NCI-H1048 (cell line): ENCODE results near the gene CD34.

ENCODE experiments used
- DNase-seq: peaks from one replicate; lab custom pipeline; 2025; lab: John Stamatoyannopoulos, UW

CD34 gene

GRCh38 chr1:207873055-207873890 lies 37.7 kb downstream of the CD34 start:
- DNase-seq = no peak

DNA sequence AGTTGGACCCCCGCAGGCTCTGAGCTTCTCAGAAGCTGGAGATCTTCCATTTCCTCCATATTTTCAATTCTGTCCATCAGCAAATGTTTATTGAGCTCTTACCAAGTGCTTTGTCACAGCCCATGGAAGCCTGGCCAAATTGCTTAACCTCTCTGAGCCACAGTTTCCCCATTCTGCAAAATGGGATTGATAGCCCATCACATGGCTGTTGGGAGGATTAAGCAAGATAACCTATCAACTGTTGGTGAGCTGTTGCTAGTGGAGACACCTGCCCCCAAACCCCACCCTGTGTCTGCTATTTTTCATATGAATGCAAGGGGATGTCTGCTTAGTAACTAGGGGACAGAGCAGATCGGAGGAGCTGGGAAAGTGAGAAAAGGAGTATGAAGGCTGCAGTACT lies 38.3 kb downstream of the CD34 start:
- DNase-seq = no peak

- DNase-seq = no peak
Observed at GRCh38 chr1:207871117-207871649, 39.7 kb downstream of the CD34 start.

- no peak for DNase-seq
Observed at GRCh38 chr1:207870306-207871031, 40.5 kb downstream of the CD34 start.

DNA sequence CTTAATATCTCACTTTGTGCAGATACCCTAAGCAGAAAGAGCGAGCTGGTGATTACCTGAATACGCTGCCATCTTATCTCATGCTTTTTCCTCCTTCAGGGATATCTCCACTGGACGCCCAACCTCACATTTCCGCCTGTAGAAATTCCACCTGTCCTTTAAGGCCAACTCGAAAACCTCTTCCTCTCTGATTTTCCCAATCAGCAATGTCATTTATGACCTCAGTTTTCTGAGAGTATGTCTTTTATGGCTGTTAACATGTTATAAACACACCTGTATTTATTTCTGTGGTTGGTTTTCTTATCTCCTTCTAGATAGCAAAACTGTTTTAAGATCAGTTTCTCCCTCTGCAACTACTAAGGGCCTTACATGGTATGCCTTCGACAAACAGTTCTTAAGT lies 41.1 kb downstream of the CD34 start:
- DNase-seq = no peak

DNA sequence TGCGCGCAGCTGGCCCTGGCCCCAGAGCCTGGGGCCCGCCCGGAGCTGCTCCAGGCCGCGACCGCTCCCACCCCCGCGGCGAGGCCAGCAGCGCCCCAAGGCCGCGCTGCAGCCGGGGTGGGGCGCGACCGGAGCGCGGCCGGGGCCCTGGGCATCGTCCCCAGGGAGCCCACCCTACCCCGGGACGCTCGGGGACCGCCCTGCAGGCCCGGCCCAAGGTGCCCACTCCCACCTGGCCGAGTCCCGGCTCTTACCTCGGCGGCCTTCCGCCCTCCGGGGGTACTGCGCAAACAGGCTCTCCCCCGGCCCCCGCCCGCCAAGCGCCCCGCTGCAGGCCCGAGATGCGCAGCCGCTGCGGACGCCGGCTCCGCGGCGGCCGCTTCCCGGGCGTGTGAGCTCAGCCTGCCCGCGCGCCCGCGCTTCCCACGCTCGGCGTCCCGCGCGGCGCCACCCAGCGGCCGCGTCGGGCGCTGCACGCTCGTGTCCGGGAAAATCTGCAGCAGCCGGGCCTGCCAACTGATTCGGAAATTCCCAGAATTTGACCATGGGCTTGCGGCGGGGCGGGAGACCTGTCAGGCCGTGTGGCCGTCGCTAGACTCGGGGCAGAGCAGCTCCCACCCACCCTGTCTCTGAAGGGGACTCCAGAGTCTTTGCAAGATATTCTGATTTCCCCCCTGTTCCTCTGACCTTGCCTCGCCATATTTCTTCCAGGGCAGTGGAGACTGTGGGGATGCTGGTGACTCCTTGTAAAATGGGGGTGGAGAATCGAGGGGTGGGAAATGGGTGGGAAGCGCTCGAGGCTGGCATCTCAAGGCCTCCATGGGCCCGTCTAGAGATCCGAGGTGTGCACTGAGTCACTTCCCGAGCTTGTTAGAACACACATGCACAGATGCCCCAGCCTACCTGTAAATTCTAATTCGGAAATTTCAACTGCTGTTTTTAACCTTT lies 41.9 kb downstream of the CD34 start:
- DNase-seq = peak; percentile 65

GRCh38 chr1:207868251-207868773 lies 42.6 kb downstream of the CD34 start:
- no peak for DNase-seq

GRCh38 chr1:207867136-207868109 lies 43.5 kb downstream of the CD34 start:
- DNase-seq = no peak

GRCh38 chr1:207866471-207867135 lies 44.3 kb downstream of the CD34 start:
- DNase-seq = no peak

GRCh38 chr1:207863893-207864535 lies 46.9 kb downstream of the CD34 start:
- no peak for DNase-seq

DNA sequence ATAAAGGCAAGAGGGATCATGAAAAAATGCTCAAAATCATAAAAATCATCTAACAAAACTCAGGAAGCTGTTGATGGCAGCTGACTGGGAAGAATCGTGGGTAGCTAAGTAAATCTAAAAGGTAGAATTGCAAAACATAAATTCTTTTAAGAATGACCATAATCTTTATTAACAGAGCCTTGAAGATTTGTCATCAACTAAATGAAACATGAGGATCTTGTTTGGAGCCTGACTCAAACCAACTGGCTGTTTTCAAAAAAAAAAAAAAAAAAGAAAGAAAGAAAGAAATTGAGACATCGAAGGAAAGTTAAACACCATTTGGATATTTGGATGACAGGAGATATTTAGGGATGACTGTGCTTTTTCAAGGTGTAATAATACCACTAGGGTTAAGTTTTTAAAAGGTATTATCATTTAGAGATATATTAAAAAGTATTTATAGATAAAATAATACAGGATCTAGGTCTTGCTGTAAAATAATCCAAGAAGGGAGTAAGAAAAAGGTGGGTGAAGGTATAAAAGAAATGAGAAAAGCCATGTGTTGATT lies 48.6 kb downstream of the CD34 start:
- no peak for DNase-seq

GRCh38 chr1:207861442-207862177 lies 49.3 kb downstream of the CD34 start:
- DNase-seq = no peak

- DNase-seq = no peak
Observed at GRCh38 chr1:207860531-207860930, 50.4 kb downstream of the CD34 start.

DNA sequence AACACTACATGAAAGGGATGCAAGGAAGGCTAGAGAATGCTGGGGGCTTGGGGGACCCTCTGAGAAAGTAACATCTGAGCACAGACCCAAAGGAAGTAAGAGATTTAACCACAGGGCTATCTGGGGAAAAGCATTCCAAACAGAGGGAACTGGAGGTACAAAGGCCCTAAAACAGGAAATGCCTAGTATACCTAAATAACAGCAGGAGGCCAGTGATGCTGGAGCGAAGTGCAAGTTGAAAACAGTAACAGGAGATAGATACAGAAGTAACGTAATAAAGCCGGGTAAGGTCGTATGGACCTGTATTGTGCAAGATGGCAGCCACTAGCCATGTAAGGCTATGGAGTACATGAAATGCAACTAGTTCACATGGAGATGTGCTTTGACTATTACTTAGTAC lies 52.1 kb downstream of the CD34 start:
- no peak for DNase-seq

DNA sequence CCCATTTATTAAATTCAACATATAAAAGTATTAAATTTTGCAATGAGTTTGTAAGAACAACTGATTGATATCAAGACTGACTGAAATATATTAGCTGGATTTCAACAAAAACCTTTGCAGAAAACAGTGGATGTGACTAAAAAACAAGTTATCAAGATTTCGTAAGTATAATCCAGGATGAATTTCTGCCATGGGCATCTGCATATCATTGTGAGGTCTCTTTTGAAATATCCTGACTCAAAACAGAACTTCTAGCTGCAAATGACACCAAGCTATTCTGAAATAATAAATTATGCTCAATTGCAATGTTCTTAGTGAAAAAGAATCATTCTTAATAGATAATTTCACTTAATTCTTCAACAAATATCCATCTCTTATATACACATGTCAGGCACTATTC lies 52.6 kb downstream of the CD34 start:
- no peak for DNase-seq

- DNase-seq = no peak
Observed at GRCh38 chr1:207857447-207857846, 53.5 kb downstream of the CD34 start.

- DNase-seq = no peak
Observed at GRCh38 chr1:207856276-207857023, 54.5 kb downstream of the CD34 start.

GRCh38 chr1:207854001-207854400 lies 56.9 kb downstream of the CD34 start:
- DNase-seq = no peak
